HCT116 (cell line): ENCODE data around the gene BMP15. TPM values are rescaled to one million over a fixed set of nuclear protein-coding genes. Genes with fewer than 3 reads are reported as not detected.

Source experiments
- ATAC-seq: fragments of 200-7000 bp; cut with Tn5 transposase; 2 replicates; pipeline ENCODE4 v1.9.1; 2020; ENCODE audit warnings: mild to moderate bottlenecking, moderate library complexity
- BruUV-seq: library from RNA; stranded (reverse); fragments of 400-500 nt; replicated peaks from 2 replicates; lab custom pipeline; 2021; lab: Mats Ljungman, UMichigan
- CTCF ChIA-PET: fragments of 300-600 bp; sonication (Branson Sonifier 250); formaldehyde crosslinking; loops from one replicate; lab custom pipeline; 2021; ENCODE audit warnings: antibody characterized with exemption; lab: Charles Lee
- POLR2A ChIA-PET: fragments of 300-600, 350-600 bp; sonication (Branson Sonifier 250); formaldehyde crosslinking; loops from one replicate; lab custom pipeline; 2021; ENCODE audit warnings: antibody characterized with exemption; lab: Charles Lee
- RAD21 ChIA-PET, 2 experiments: fragments of 300-600 bp; sonication (Branson Sonifier 250); formaldehyde crosslinking; loops; one replicate each; lab custom pipeline; 2023; ENCODE audit warnings: low total read pairs in 2 of 2; ENCODE audit not compliant: uncharacterized antibody in 2 of 2, unreplicated experiment in 2 of 2, low non-redundant PET in 1 of 2; lab: Charles Lee
- DNase-seq: peaks from one replicate; pipeline ENCODE4 v3.0.0-alpha.2; 2010; ENCODE audit warnings: low read depth, low spot score
- H2AFZ ChIP-seq: fragments of 200-600 bp; shearing (Covaris generic), sonication (generic); 2 replicates; pipeline ENCODE4 v1.6.1; 2017; ENCODE audit warnings: low read depth, mixed run types, mixed read lengths, antibody characterized with exemption, low read length; ENCODE audit not compliant: poor library complexity, severe bottlenecking
- H3K27ac ChIP-seq: 2 replicates; pipeline ENCODE4 v1.5.1; 2012; ENCODE audit warnings: low read depth, low read length
- H3K27me3 ChIP-seq: fragments of 200-600 bp; sonication (generic); 2 replicates; pipeline ENCODE4 v1.6.1; 2016; ENCODE audit warnings: mixed run types, low read length, mixed read lengths; ENCODE audit not compliant: insufficient read depth
- H3K36me3 ChIP-seq, 2 experiments: fragments of 200-500 bp in 1 of 2; fragments of 200-600 bp in 1 of 2; sonication (Bioruptor generic) in 1 of 2; sonication (generic) in 1 of 2; 2 replicates each; pipeline versions ENCODE4 v1.5.1 to v1.6.1; 2014 to 2016; ENCODE audit warnings: low read length in 2 of 2, inconsistent platforms in 1 of 2, mixed read lengths in 1 of 2, mixed run types in 1 of 2; ENCODE audit not compliant: insufficient read depth in 2 of 2, control insufficient read depth in 1 of 2
- H3K4me1 ChIP-seq, 2 experiments: fragments of 200-600 bp in 1 of 2; sonication (generic) in 1 of 2; 2 replicates each; pipeline versions ENCODE4 v1.5.1 to v1.6.1; 2012 to 2017; ENCODE audit warnings: low read length in 2 of 2, inconsistent platforms in 1 of 2, mild to moderate bottlenecking in 1 of 2, mixed read lengths in 1 of 2, mixed run types in 1 of 2, moderate library complexity in 1 of 2; ENCODE audit not compliant: insufficient read depth in 2 of 2, control insufficient read depth in 1 of 2
- H3K4me2 ChIP-seq: fragments of 200-600 bp; sonication (generic); 2 replicates; pipeline ENCODE4 v1.6.1; 2017; ENCODE audit warnings: mixed run types, low read length, mixed read lengths
- H3K4me3 ChIP-seq, 2 experiments: fragments of 200-600 bp in 1 of 2; sonication (generic) in 1 of 2; replicated peaks in 1 of 2; 2 replicates each; pipeline ENCODE4 v1.5.1; 2011 to 2016; ENCODE audit warnings: low read length in 2 of 2, control low read depth in 1 of 2, low read depth in 1 of 2, mild to moderate bottlenecking in 1 of 2, mixed read lengths in 1 of 2, mixed run types in 1 of 2
- H3K79me2 ChIP-seq: fragments of 200-600 bp; sonication (generic); 2 replicates; pipeline ENCODE4 v1.6.1; 2017; ENCODE audit warnings: mild to moderate bottlenecking, mixed run types, low read length, moderate library complexity, mixed read lengths; ENCODE audit not compliant: insufficient read depth
- H3K9ac ChIP-seq: fragments of 200-600 bp; sonication (generic); 2 replicates; pipeline ENCODE4 v1.6.1; 2016; ENCODE audit warnings: low read length, mixed read lengths
- H3K9me2 ChIP-seq: fragments of 200-600 bp; sonication (generic), shearing (Covaris generic); 2 replicates; pipeline ENCODE4 v1.6.1; 2017; ENCODE audit warnings: mixed run types, mild to moderate bottlenecking, moderate library complexity; ENCODE audit not compliant: insufficient read depth
- H3K9me3 ChIP-seq, 2 experiments: fragments of 200-500 bp in 1 of 2; fragments of 200-600 bp in 1 of 2; sonication (Bioruptor generic) in 1 of 2; sonication (generic) in 1 of 2; 2 replicates each; pipeline ENCODE4 v1.6.1; 2014 to 2017; ENCODE audit warnings: low read length in 2 of 2, mixed read lengths in 2 of 2, inconsistent platforms in 1 of 2, low read depth in 1 of 2, mild to moderate bottlenecking in 1 of 2, mixed run types in 1 of 2, moderate library complexity in 1 of 2; ENCODE audit not compliant: control insufficient read depth in 1 of 2, insufficient read depth in 1 of 2
- H4K20me1 ChIP-seq: fragments of 200-600 bp; sonication (generic), shearing (Covaris generic); 2 replicates; pipeline ENCODE4 v1.6.1; 2017; ENCODE audit warnings: mixed run types, mild to moderate bottlenecking, moderate library complexity; ENCODE audit not compliant: insufficient read depth
- CBX3 ChIP-seq: IDR thresholded peaks from 2 replicates; pipeline ENCODE4 v1.6.1; 2012; ENCODE audit warnings: low read depth
- CEBPB ChIP-seq: IDR thresholded peaks from 2 replicates; pipeline ENCODE4 v1.6.1; 2012; ENCODE audit warnings: low read depth
- EGR1 ChIP-seq: IDR thresholded peaks from 2 replicates; pipeline ENCODE4 v1.6.1; 2012; ENCODE audit warnings: low read depth
- EZH2 ChIP-seq: fragments of 200-600 bp; sonication (generic); IDR thresholded peaks from 2 replicates; pipeline ENCODE4 v1.6.1; 2017; ENCODE audit warnings: antibody characterized with exemption, mixed run types
- EZH2phosphoT487 ChIP-seq: fragments of 200-600 bp; IDR thresholded peaks from 2 replicates; pipeline ENCODE4 v1.6.1; 2018; ENCODE audit warnings: antibody characterized with exemption, borderline replicate concordance
- FOSL1 ChIP-seq: IDR thresholded peaks from 2 replicates; pipeline ENCODE4 v1.6.1; 2012; ENCODE audit warnings: low read depth
- JUND ChIP-seq: IDR thresholded peaks from 2 replicates; pipeline ENCODE4 v1.6.1; 2012
- REST ChIP-seq: IDR thresholded peaks from 2 replicates; pipeline ENCODE4 v1.6.1; 2012; ENCODE audit warnings: low read depth
- SIN3A ChIP-seq: IDR thresholded peaks from 2 replicates; pipeline ENCODE4 v1.6.1; 2012; ENCODE audit warnings: low read depth
- SP1 ChIP-seq: IDR thresholded peaks from 2 replicates; pipeline ENCODE4 v1.6.1; 2012; ENCODE audit warnings: low read depth
- ZFX ChIP-seq: fragments of 450-650 bp; IDR thresholded peaks from 2 replicates; pipeline ENCODE4 v1.6.1; 2017
- ZNF274 ChIP-seq: fragments of 200-500 bp; sonication (Bioruptor generic); IDR thresholded peaks from 2 replicates; pipeline ENCODE4 v1.6.1; 2014; ENCODE audit warnings: mild to moderate bottlenecking, low read depth, low read length, inconsistent platforms
- intact Hi-C: fragments of 100-400 bp; cut with micrococcal nuclease; formaldehyde crosslinking; loops from 2 replicates; pipeline ENCODE4 v1.10.0; 2022
- total RNA-seq: library from RNA; stranded (reverse); gene quantifications from one replicate; pipeline ENCODE4 v1.2.1, GENCODE V29; 2021; ENCODE audit not compliant: unreplicated experiment

BMP15 gene
- total RNA-seq, 1 experiment from 2014 or later = not detected

- TF ChIP-seq CEBPB (no peak), FOSL1 (no peak), REST (no peak), ZNF274 (no peak), SIN3A (no peak), EZH2 (no peak), EGR1 (no peak), EZH2phosphoT487 (no peak)
Measured at GRCh38 chrX:50874876-50875275, 35.7 kb upstream of the BMP15 start (continued).

GRCh38 chrX:50876551-50876950 is 34.0 kb upstream of the BMP15 start:
- Histone ChIP-seq H3K27ac (no peak overlapping the region), H3K36me3 (no peaks in the 10 kb centered on the region), H3K4me2 (no peak overlapping the region), H3K27me3 (no peaks in the 10 kb centered on the region), H3K4me3 (no peak overlapping the region), H2AFZ (no peak overlapping the region), H3K9ac (no peak overlapping the region), H3K79me2 (no peaks in the 10 kb centered on the region), H3K9me2 (no peaks in the 10 kb centered on the region), H3K4me1 (peaks cover 0 to 6% of the 10 kb centered on the region in 2 experiments; a peak in 2 of 4 replicates), H3K9me3 (no peaks in the 10 kb centered on the region), H4K20me1 (no peaks in the 10 kb centered on the region)
- intact Hi-C loops = no loop called here
- RAD21 ChIA-PET = no interaction called here
- no peak for ATAC-seq
- POLR2A ChIA-PET = no interaction called here
- CTCF ChIA-PET = no interaction called here
- DNase-seq = no peak
- TF ChIP-seq CBX3 (no peak), ZFX (no peak), EGR1 (no peak), JUND (no peak), CEBPB (no peak), SP1 (no peak)
- no TSS peak for BruUV-seq
